Keratinocyte (primary cell): ENCODE measurements around the gene C1QTNF12. TPM values are rescaled to one million over a fixed set of nuclear protein-coding genes. Genes with fewer than 3 reads are reported as not detected.
A peak's percentile ranks its signal among the peaks of the same experiment; 100 is the strongest.

Experiments
- DNase-seq: peaks from one replicate; pipeline ENCODE4 v3.0.0-alpha.2; 2011; ENCODE audit warnings: low read depth, missing footprints, low spot score
- FAIRE-seq: peaks from 2 replicates; lab custom pipeline; 2011; peaks lifted over from hg19 to GRCh38; lab: Jason Lieb, UNC
- H2AFZ ChIP-seq: 2 replicates; pipeline ENCODE4 v1.6.0; 2012; ENCODE audit warnings: low read length, control low read depth, inconsistent platforms; ENCODE audit not compliant: control insufficient read depth
- H3K27ac ChIP-seq: 2 replicates; pipeline ENCODE4 v1.5.1; 2011; ENCODE audit warnings: low read length; ENCODE audit not compliant: control insufficient read depth, insufficient read depth
- H3K27me3 ChIP-seq: 3 replicates; pipeline ENCODE4 v1.6.0; 2011; ENCODE audit warnings: low read length; ENCODE audit not compliant: control insufficient read depth, insufficient read depth; ENCODE audit errors: extremely low read depth
- H3K36me3 ChIP-seq, 2 experiments: 2 replicates in 1 of 2; 3 replicates in 1 of 2; pipeline ENCODE4 v1.5.1; 2011; ENCODE audit warnings: low read length in 2 of 2, mild to moderate bottlenecking in 1 of 2; ENCODE audit not compliant: control insufficient read depth in 2 of 2, insufficient read depth in 2 of 2; ENCODE audit errors: extremely low read depth in 1 of 2
- H3K4me1 ChIP-seq: 3 replicates; pipeline ENCODE4 v1.5.1; 2011; ENCODE audit warnings: low read length; ENCODE audit not compliant: control insufficient read depth, insufficient read depth; ENCODE audit errors: extremely low read depth
- H3K4me2 ChIP-seq: 3 replicates; pipeline ENCODE4 v1.6.0; 2011; ENCODE audit warnings: low read depth, low read length; ENCODE audit not compliant: control insufficient read depth, insufficient read depth; ENCODE audit errors: extremely low read depth
- H3K4me3 ChIP-seq, 3 experiments: fragments of 200-600 bp in 1 of 3; sonication (generic) in 1 of 3; 2 replicates in 2 of 3; 3 replicates in 1 of 3; pipeline ENCODE4 v1.5.1; 2011 to 2016; ENCODE audit warnings: low read length in 3 of 3, mild to moderate bottlenecking in 3 of 3, control low read depth in 2 of 3, inconsistent platforms in 1 of 3, low read depth in 1 of 3, mixed read lengths in 1 of 3, mixed run types in 1 of 3, moderate library complexity in 1 of 3; ENCODE audit not compliant: control insufficient read depth in 2 of 3, insufficient read depth in 2 of 3; ENCODE audit errors: extremely low read depth in 1 of 3
- H3K79me2 ChIP-seq: 2 replicates; pipeline ENCODE4 v1.6.0; 2012; ENCODE audit warnings: low read length; ENCODE audit not compliant: control insufficient read depth, insufficient read depth
- H3K9ac ChIP-seq: 3 replicates; pipeline ENCODE4 v1.6.0; 2011; ENCODE audit warnings: low read length; ENCODE audit not compliant: control insufficient read depth, insufficient read depth; ENCODE audit errors: extremely low read depth
- H3K9me1 ChIP-seq: 3 replicates; pipeline ENCODE4 v1.6.0; 2011; ENCODE audit warnings: low read length; ENCODE audit not compliant: control insufficient read depth, insufficient read depth; ENCODE audit errors: extremely low read depth
- H3K9me3 ChIP-seq: 2 replicates; pipeline ENCODE4 v1.5.1; 2012; ENCODE audit warnings: low read depth, low read length; ENCODE audit not compliant: control insufficient read depth
- H4K20me1 ChIP-seq: 3 replicates; pipeline ENCODE4 v1.6.0; 2011; ENCODE audit warnings: low read length; ENCODE audit not compliant: control insufficient read depth, insufficient read depth; ENCODE audit errors: extremely low read depth
- EZH2 ChIP-seq: IDR thresholded peaks from one replicate; pipeline ENCODE4 v1.6.1; 2012; ENCODE audit warnings: inconsistent platforms, mild to moderate bottlenecking, low read length, moderate library complexity
- dilution Hi-C: fragments of 300-500 bp; cut with MboI; formaldehyde crosslinking; loops from one replicate; pipeline ENCODE4 v1.7.0; 2020; ENCODE audit warnings: low sequenced_read_pairs; ENCODE audit not compliant: extremely low pct_ligation_motif_present
- polyA plus RNA-seq, 5 experiments: library from polyadenylated mRNA; depleted of rRNA in 3 of 5; stranded (reverse) in 3 of 5; stranded (forward) in 1 of 5; unstranded in 1 of 5; fragments of >200 nt; gene quantifications; 1 replicate in 1 of 5; 2 replicates in 3 of 5; 3 replicates in 1 of 5; pipeline versions ENCODE4 v1.2.1 to v1.2.3, GENCODE V29; 2011 to 2012; ENCODE audit warnings: missing spikeins in 2 of 5, low read depth in 1 of 5, low replicate concordance in 1 of 5
- TF ChIP-seq, protein P1 (sequence below), 3 experiments: IDR thresholded peaks in 1 of 3; conservative IDR thresholded peaks in 1 of 3; optimal IDR thresholded peaks in 1 of 3; 2 replicates in 2 of 3; 3 replicates in 1 of 3; pipeline versions ENCODE3 to v1.5.1; 2011; ENCODE audit warnings: low read length in 3 of 3, mild to moderate bottlenecking in 3 of 3, moderate library complexity in 2 of 3, control low read depth in 1 of 3, inconsistent platforms in 1 of 3; ENCODE audit not compliant: insufficient read depth in 2 of 3; ENCODE audit errors: extremely low read depth in 1 of 3

Gene C1QTNF12
- polyA plus RNA-seq, 1 donor (not counting 4 experiments of a cell fraction or from before 2014, with no cell fraction given) = 0.18 TPM

DNA sequence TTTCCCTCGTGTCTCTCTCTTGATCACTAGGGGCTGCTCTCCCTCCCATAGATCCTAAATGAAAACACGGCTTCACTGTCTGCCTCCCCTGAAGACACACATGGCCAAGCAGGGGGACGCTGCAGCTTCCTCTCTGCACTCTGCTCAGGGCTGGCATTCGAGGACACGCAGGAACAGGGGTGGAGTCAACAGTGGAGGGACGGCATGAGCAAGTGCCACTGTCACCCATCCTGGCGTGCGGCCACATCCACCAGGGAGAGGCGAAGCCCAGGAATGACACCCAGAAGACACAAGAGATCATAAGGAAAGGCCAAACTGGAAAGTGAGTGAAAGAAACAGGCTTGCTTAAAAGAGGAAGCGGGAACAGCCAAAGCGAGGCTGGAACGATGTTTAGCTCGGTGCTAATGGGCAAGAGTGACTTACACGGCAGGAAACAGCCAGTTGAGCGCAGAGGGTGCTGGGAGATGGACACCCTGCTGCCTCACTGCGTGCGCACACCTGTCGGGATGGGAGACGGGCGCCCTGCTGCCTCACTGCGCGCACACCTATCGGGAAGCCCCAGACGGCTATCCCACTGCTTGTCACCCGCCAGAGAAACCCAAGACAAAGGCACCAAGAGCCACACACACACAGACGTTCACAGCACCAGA lies 13.6 kb upstream of the C1QTNF12 start:
- Histone ChIP-seq H3K36me3 (peaks cover 42 to 48% of the 10 kb centered on the region in 2 experiments), H3K4me3 (no peak overlapping the region), H4K20me1 (peaks cover 19% of the 10 kb centered on the region), H3K9ac (no peak overlapping the region), H3K9me1 (no peaks in the 10 kb centered on the region), H3K79me2 (peaks cover 10% of the 10 kb centered on the region), H3K27me3 (no peaks in the 10 kb centered on the region), H3K9me3 (no peaks in the 10 kb centered on the region), H3K27ac (no peak overlapping the region), H3K4me2 (no peak overlapping the region), H2AFZ (no peak overlapping the region), H3K4me1 (peaks cover 15% of the 10 kb centered on the region)
- no peak for TF ChIP-seq EZH2
- TF ChIP-seq, protein P1, sequence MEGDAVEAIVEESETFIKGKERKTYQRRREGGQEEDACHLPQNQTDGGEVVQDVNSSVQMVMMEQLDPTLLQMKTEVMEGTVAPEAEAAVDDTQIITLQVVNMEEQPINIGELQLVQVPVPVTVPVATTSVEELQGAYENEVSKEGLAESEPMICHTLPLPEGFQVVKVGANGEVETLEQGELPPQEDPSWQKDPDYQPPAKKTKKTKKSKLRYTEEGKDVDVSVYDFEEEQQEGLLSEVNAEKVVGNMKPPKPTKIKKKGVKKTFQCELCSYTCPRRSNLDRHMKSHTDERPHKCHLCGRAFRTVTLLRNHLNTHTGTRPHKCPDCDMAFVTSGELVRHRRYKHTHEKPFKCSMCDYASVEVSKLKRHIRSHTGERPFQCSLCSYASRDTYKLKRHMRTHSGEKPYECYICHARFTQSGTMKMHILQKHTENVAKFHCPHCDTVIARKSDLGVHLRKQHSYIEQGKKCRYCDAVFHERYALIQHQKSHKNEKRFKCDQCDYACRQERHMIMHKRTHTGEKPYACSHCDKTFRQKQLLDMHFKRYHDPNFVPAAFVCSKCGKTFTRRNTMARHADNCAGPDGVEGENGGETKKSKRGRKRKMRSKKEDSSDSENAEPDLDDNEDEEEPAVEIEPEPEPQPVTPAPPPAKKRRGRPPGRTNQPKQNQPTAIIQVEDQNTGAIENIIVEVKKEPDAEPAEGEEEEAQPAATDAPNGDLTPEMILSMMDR (optimal IDR thresholded peaks at IDR 0.05 in 1 of 3, IDR thresholded peaks at IDR 0.05 in 1 of 3, conservative IDR thresholded peaks at IDR 0.05 in 1 of 3; ENCODE audit: extremely low read depth in 1 of 3, insufficient read depth in 2 of 3, low read length in 3 of 3) = no peak
- DNase-seq (no peak), FAIRE-seq (no peak)
- dilution Hi-C loops = no loop called here

DNA sequence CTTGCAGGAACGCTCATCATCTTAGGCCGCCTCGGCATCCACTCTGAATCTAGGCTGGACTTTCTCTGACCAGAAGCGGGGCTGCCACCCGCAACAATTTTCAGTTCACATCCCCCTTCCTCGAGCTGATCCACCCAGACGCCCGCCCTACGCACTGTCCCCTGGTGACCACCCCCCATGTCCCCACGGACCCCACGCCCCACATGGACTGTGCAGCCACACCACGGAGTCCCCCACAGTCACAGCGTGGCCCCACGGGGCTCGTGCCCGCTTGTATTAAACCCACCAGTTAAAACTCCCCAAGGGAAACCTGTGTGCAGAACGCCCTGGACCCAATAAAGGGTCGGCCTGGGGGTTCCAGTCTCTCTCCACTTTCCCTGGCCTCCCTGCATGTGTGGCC lies 13.0 kb upstream of the C1QTNF12 start:
- DNase-seq (no peak), FAIRE-seq (no peak)
- no peaks in the 10 kb centered on the region for H3K27me3 ChIP-seq
- peaks cover 10% of the 10 kb centered on the region for H3K79me2 ChIP-seq
- H3K4me3 ChIP-seq = no peak overlapping the region
- H3K27ac ChIP-seq = peak overlapping the region; percentile 10
- H3K36me3 ChIP-seq = peaks cover 42 to 49% of the 10 kb centered on the region in 2 experiments
- dilution Hi-C loops = no loop called here
- no peak overlapping the region for H3K4me2 ChIP-seq
- no peak for TF ChIP-seq EZH2
- TF ChIP-seq, protein P1 (optimal IDR thresholded peaks at IDR 0.05 in 1 of 3, IDR thresholded peaks at IDR 0.05 in 1 of 3, conservative IDR thresholded peaks at IDR 0.05 in 1 of 3; ENCODE audit: extremely low read depth in 1 of 3, insufficient read depth in 2 of 3, low read length in 3 of 3) = no peak
- H3K4me1 ChIP-seq = peaks cover 11% of the 10 kb centered on the region
- no peaks in the 10 kb centered on the region for H3K9me1 ChIP-seq
- no peak overlapping the region for H2AFZ ChIP-seq
- H3K9me3 ChIP-seq = no peaks in the 10 kb centered on the region
- H4K20me1 ChIP-seq = peaks cover 16% of the 10 kb centered on the region
- no peak overlapping the region for H3K9ac ChIP-seq
